Karpas-422 (cell line): ENCODE data around the gene SLC8A3. TPM values are rescaled to one million over a fixed set of nuclear protein-coding genes. Genes with fewer than 3 reads are reported as not detected.
A peak's percentile ranks its signal among the peaks of the same experiment; 100 is the strongest.

Experiments
- DNase-seq: peaks from one replicate; pipeline ENCODE4 v3.0.0-alpha.2; 2015
- H2AFZ ChIP-seq: fragments of 200-600 bp; sonication (generic); 2 replicates; pipeline ENCODE4 v1.6.1; 2014; ENCODE audit warnings: antibody characterized with exemption, low read length, mixed read lengths
- H3K27ac ChIP-seq: fragments of 200-600 bp; sonication (generic); 2 replicates; pipeline ENCODE4 v1.5.1; 2014; ENCODE audit warnings: mild to moderate bottlenecking, low read length, moderate library complexity
- H3K27me3 ChIP-seq: fragments of 200-600 bp; sonication (generic); 2 replicates; pipeline ENCODE4 v1.6.1; 2014; ENCODE audit warnings: low read length, mixed read lengths
- H3K36me3 ChIP-seq: fragments of 200-600 bp; sonication (generic); 2 replicates; pipeline ENCODE4 v1.6.1; 2014; ENCODE audit warnings: low read length, mixed read lengths; ENCODE audit not compliant: insufficient read depth
- H3K4me1 ChIP-seq: fragments of 200-600 bp; sonication (generic); 2 replicates; pipeline ENCODE4 v1.6.1; 2014; ENCODE audit warnings: mild to moderate bottlenecking, low read length, mixed read lengths
- H3K4me2 ChIP-seq: fragments of 200-600 bp; sonication (generic); 2 replicates; pipeline ENCODE4 v1.6.1; 2014; ENCODE audit warnings: low read length, low read depth, mild to moderate bottlenecking; ENCODE audit not compliant: poor library complexity, severe bottlenecking
- H3K4me3 ChIP-seq: fragments of 200-600 bp; sonication (generic); 2 replicates; pipeline ENCODE4 v1.5.1; 2014; ENCODE audit warnings: mild to moderate bottlenecking, antibody characterized with exemption, low read length, mixed read lengths
- H3K79me2 ChIP-seq: fragments of 200-600 bp; sonication (generic); 2 replicates; pipeline ENCODE4 v1.6.1; 2014; ENCODE audit warnings: mild to moderate bottlenecking, low read length, mixed read lengths
- H3K9ac ChIP-seq: fragments of 200-600 bp; sonication (generic); 2 replicates; pipeline ENCODE4 v1.6.0; 2014; ENCODE audit warnings: low read length
- H3K9me2 ChIP-seq: fragments of 200-600 bp; sonication (generic), shearing (Covaris generic); replicated peaks from 2 replicates; pipeline ENCODE4 v1.6.0; 2014; ENCODE audit warnings: mild to moderate bottlenecking, low read length, moderate library complexity; ENCODE audit not compliant: insufficient read depth
- H3K9me3 ChIP-seq: fragments of 300-700, 200-600 bp; sonication (generic); 2 replicates; pipeline ENCODE4 v1.6.1; 2014; ENCODE audit warnings: low read length, mixed read lengths
- H4K20me1 ChIP-seq: fragments of 200-600 bp; sonication (generic); 2 replicates; pipeline ENCODE4 v1.6.1; 2014; ENCODE audit warnings: mild to moderate bottlenecking, antibody characterized with exemption, low read length, low read depth; ENCODE audit not compliant: insufficient read depth
- total RNA-seq: library from RNA; depleted of rRNA; stranded (reverse); fragments of >200 nt; shearing (Covaris generic); gene quantifications from 2 replicates; pipeline ENCODE4 v1.2.3, GENCODE V29; 2014; ENCODE audit warnings: low replicate concordance; rRNA removed

Gene SLC8A3
- total RNA-seq, 1 experiment from 2014 or later = not detected

DNA sequence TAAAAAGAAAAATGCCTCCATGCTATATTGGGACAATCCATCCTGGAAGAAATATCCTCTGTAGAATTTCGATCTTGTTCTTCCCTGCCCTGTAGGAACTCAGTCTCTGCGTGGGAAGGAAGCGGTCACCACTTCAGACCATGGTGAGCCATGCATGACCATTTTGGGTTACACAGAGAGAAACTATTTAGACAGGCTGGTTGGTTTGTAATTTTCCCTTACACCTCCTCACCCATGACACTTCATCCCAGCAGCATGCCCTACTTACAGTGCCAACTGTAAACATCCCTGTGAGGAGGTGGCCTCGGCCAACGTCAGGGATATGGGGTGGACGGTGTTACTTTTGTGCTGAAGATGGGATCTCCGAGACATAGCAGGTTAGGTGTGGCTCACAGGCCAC, 188.2 kb downstream of the SLC8A3 start:
- Histone ChIP-seq H3K27me3 (no peaks in the 10 kb centered on the region), H3K4me2 (no peak overlapping the region), H4K20me1 (no peaks in the 10 kb centered on the region), H3K9ac (no peak overlapping the region), H3K36me3 (no peaks in the 10 kb centered on the region), H3K4me3 (no peak overlapping the region), H3K4me1 (peaks cover 18% of the 10 kb centered on the region), H3K9me3 (no peaks in the 10 kb centered on the region), H2AFZ (no peak overlapping the region), H3K9me2 (no peaks in the 10 kb centered on the region), H3K79me2 (no peaks in the 10 kb centered on the region), H3K27ac (no peak overlapping the region)
- no peak for DNase-seq

DNA sequence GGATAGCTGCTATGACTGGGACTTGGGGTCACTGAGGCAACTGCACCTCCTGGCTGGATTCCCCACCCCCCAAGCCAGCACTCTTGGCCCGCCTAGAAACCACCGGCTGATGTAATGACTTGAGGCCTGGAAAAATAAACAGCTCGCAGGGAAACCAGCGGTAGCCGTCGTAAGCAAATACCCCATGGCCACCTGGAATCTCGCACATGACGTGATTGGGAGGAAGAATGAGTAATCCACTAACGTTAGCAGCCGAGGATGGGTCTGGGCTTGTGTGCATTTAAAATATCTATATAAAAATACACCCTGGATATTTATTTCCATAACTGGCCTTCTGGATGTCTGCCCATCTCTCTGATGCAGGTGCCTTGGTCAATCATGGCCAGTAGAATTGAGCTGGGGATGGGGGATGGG, 189.5 kb downstream of the SLC8A3 start:
- no peak overlapping the region for H3K9ac ChIP-seq
- no peak overlapping the region for H3K4me2 ChIP-seq

DNA sequence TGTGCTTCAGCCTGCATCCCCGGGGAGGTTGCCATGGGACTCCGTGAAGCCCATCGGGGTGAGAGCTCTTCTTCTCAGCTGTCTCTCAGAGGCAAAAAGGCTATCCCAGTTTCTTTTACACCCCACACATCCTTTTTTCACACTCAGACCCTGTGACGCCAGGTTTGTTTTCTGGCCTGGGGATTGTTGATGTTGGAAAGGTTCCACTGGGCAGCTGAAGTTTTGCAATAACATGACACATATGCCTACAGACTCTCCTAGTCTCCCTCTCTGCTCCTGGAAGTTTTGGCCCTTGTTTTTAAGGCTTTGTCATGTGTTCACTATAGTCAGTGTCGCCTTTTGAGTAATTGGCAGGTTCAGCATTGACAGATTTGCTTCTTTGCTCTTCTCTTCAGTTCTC, 190.9 kb downstream of the SLC8A3 start:
- Histone ChIP-seq H3K79me2 (no peaks in the 10 kb centered on the region), H3K9ac (no peak overlapping the region), H3K9me3 (no peaks in the 10 kb centered on the region), H2AFZ (no peak overlapping the region), H3K36me3 (no peaks in the 10 kb centered on the region), H3K27ac (no peak overlapping the region), H3K9me2 (no peaks in the 10 kb centered on the region), H3K27me3 (no peaks in the 10 kb centered on the region), H3K4me3 (no peak overlapping the region), H3K4me1 (peaks cover 18% of the 10 kb centered on the region), H3K4me2 (peak overlapping the region; percentile 53), H4K20me1 (no peaks in the 10 kb centered on the region)
- no peak for DNase-seq

More for the DNA sequence above, 189.5 kb downstream of the SLC8A3 start:
- H3K9me3 ChIP-seq = no peaks in the 10 kb centered on the region
- H3K36me3 ChIP-seq = no peaks in the 10 kb centered on the region
- H3K27ac ChIP-seq = no peak overlapping the region
- H2AFZ ChIP-seq = no peak overlapping the region
- H3K9me2 ChIP-seq = no peaks in the 10 kb centered on the region
- H3K4me3 ChIP-seq = no peak overlapping the region
- H4K20me1 ChIP-seq = no peaks in the 10 kb centered on the region
- peaks cover 18% of the 10 kb centered on the region for H3K4me1 ChIP-seq
- no peaks in the 10 kb centered on the region for H3K27me3 ChIP-seq
- no peak for DNase-seq
- no peaks in the 10 kb centered on the region for H3K79me2 ChIP-seq

DNA sequence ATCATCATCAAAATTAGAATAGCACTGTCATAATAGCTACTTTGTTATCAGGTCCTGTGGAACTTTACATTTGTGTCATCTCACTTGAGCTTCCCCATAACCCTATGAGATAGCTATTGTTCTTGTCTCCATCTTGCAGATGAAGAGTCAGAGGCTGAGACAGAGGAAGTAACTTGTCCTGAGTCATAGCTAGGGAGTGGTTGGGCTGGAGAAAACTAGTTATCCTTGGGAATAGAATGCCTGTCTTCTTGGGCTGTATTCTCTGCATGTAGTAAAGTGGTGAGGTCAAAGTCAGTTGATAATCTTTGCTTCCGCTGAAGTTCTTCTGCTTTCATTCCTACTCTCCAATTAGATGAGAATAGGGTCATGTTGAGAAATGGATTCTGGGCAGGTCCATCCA, 192.5 kb downstream of the SLC8A3 start:
- Histone ChIP-seq H3K27me3 (no peaks in the 10 kb centered on the region), H3K4me1 (peaks cover 18% of the 10 kb centered on the region), H3K9me2 (no peaks in the 10 kb centered on the region), H3K9ac (no peak overlapping the region), H3K27ac (no peak overlapping the region), H3K4me2 (no peak overlapping the region), H3K4me3 (no peak overlapping the region), H3K9me3 (no peaks in the 10 kb centered on the region), H2AFZ (no peak overlapping the region), H4K20me1 (no peaks in the 10 kb centered on the region), H3K36me3 (no peaks in the 10 kb centered on the region), H3K79me2 (no peaks in the 10 kb centered on the region)
- DNase-seq = no peak

Other genes with a start within 250 kb of the SLC8A3 start
- 35.0 and 65.7 TPM in 2 replicates for gene COX16, start 170.7 kb upstream of the SLC8A3 start, total RNA-seq
- gene SYNJ2BP, start 228.1 kb upstream of the SLC8A3 start, total RNA-seq = 5.7 and 7.7 TPM in 2 replicates